Measurements from ENCODE around the gene INCENP.

Gene INCENP

DNA sequence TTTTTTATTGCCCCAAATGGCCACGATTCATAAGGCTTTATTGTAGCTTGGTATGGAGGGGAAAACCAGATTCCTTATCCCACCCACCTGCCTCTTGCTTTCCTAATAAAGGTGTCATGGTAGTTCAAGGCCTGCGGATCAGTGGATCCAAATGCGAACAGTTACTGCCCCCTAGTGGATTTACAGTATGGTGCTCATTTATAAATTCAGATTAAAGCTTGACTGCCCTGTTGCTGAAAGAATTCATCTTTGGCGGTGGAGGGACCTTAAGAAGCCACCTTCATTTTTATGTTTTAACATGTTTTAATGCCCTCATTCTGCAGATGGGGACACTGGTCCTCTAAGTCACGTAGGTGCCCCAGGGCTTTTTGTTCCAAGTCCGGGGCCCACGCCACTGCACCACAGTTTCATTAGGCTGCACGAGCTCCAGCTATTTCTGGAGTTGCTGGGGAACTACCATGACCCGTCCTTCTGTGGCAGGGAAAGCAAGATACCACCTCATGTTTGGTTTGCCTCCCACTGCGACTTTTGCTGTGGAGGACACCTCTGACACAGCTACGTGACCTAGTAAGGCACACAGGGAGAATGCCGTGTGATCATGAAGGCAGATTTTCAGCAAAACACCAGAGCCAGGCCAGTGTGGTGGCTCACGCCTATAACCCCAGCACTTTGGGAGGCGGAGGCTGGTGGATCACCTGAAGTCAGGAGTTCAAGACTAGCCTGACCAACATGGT lies 15.6 kb upstream of the INCENP start:
- peak; percentile 22 for DNase-seq
- Histone ChIP-seq H3K27me3 (no peaks in the 10 kb centered on the region), H3K36me3 (no peaks in the 10 kb centered on the region), H3K9me3 (no peaks in the 10 kb centered on the region), H3K4me1 (no peaks in the 10 kb centered on the region), H3K4me3 (ENCODE audit: low read depth, low read length) (no peak overlapping the region)
- peak; percentile 64 for TF ChIP-seq CTCF (IDR thresholded peaks at IDR 0.05; ENCODE audit: low read depth, low read length)

- no peak for TF ChIP-seq CTCF (IDR thresholded peaks at IDR 0.05; ENCODE audit: low read depth, low read length)
- no peak for DNase-seq
- Histone ChIP-seq H3K27me3 (no peaks in the 10 kb centered on the region), H3K4me3 (ENCODE audit: low read depth, low read length) (no peak overlapping the region), H3K36me3 (no peaks in the 10 kb centered on the region), H3K9me3 (no peaks in the 10 kb centered on the region), H3K4me1 (no peaks in the 10 kb centered on the region)
These were observed 14.8 kb upstream of the INCENP start for GRCh38 chr11:62108971-62109404.

DNA sequence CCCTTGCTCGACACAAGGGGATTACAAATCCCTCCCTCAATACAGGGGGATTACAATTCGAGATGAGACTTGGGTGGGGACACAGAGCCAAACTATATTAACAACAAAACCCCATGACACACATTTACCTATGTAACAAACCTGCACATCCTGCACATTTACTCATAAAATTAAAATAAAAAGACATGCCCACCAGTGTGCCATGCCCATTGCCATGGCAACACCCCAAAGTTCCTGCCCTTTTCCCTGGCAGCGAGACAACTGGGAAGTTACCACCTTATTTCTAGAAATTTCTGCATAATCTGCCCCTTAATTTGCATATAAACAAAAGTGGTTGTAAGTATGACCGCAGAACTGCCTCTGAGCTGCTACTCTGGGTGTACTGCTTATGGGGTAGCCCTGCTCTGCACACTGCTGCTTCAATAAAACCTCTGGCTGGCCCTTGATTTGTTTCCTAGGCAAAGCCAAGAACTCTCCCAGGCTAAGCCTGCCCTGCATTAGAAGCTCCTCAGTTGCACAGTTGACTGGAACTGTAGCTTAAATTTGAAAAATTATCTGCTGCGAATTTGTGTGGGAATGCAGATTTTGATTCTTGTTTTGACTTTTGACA lies 8.6 kb upstream of the INCENP start:
- Histone ChIP-seq H3K36me3 (no peaks in the 10 kb centered on the region), H3K9me3 (no peaks in the 10 kb centered on the region), H3K4me1 (no peaks in the 10 kb centered on the region), H3K27me3 (no peaks in the 10 kb centered on the region), H3K4me3 (ENCODE audit: low read depth, low read length) (no peak overlapping the region)
- no peak for DNase-seq
- no peak for TF ChIP-seq CTCF (IDR thresholded peaks at IDR 0.05; ENCODE audit: low read depth, low read length)

GRCh38 chr11:62116451-62116850 lies 7.4 kb upstream of the INCENP start:
- Histone ChIP-seq H3K4me1 (no peaks in the 10 kb centered on the region), H3K9me3 (no peaks in the 10 kb centered on the region), H3K4me3 (ENCODE audit: low read depth, low read length) (no peak overlapping the region), H3K36me3 (no peaks in the 10 kb centered on the region), H3K27me3 (no peaks in the 10 kb centered on the region)
- no peak for TF ChIP-seq CTCF (IDR thresholded peaks at IDR 0.05; ENCODE audit: low read depth, low read length)
- no peak for DNase-seq

DNA sequence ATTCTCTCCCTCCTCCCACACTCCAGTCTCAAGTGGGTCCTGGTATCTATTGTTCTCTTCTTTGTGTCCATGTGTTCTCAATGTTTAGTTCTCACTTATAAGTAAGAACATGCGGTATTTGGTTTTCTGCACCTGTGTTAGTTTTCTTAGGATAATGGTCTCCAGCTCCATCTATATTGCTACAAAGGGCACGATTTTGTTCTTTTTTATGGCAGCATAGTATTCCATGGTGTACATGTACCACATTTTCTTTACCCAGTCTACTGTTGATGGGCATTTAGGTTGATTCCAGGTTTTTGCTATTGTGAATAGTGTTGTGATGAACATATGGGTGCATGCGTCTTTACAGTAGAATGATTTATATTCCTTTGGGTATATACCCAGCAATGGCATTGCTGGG lies 4.2 kb upstream of the INCENP start:
- Histone ChIP-seq H3K9me3 (no peaks in the 10 kb centered on the region), H3K36me3 (no peaks in the 10 kb centered on the region), H3K4me3 (ENCODE audit: low read depth, low read length) (no peak overlapping the region), H3K27me3 (no peaks in the 10 kb centered on the region), H3K4me1 (no peaks in the 10 kb centered on the region)
- no peak for TF ChIP-seq CTCF (IDR thresholded peaks at IDR 0.05; ENCODE audit: low read depth, low read length)
- no peak for DNase-seq

- no peak for DNase-seq
- Histone ChIP-seq H3K9me3 (no peaks in the 10 kb centered on the region), H3K27me3 (no peaks in the 10 kb centered on the region), H3K4me1 (no peaks in the 10 kb centered on the region), H3K4me3 (ENCODE audit: low read depth, low read length) (no peak overlapping the region), H3K36me3 (no peaks in the 10 kb centered on the region)
- no peak for TF ChIP-seq CTCF (IDR thresholded peaks at IDR 0.05; ENCODE audit: low read depth, low read length)
These were observed 3.8 kb upstream of the INCENP start for GRCh38 chr11:62120001-62120400.
